Heart left ventricle (tissue), 13 donors: ENCODE results near the gene CRELD2.

Experiments
- CTCF ChIP-seq, 12 donors: fragments of 200-600 bp; sonication (generic) in 4 of 12; IDR thresholded peaks; one replicate each; pipeline versions ENCODE4 v1.5.0 to v1.8.0; 2018 to 2022; ENCODE audit warnings: antibody characterized with exemption in 12 of 12, mild to moderate bottlenecking in 5 of 12
- POLR2A ChIP-seq, 2 donors: fragments of 450-650 bp; IDR thresholded peaks; one replicate each; pipeline ENCODE4 v1.6.1; 2017; ENCODE audit warnings: antibody characterized with exemption in 2 of 2, mild to moderate bottlenecking in 2 of 2, moderate library complexity in 2 of 2
- donor health status: ischemic (EF 13 %, LVEDD 7.1; RV severe dilation, severe dysfunction).
- donor health status: DM: no; HTN: yes; CAD: no.
- donor health status: DM: no; HTN: no; CAD: no.
- donor health status: ischemic (EF 25% LVEDD 6.9; RV normal size, moderate dysfunction).
- donor health status: ischemic (EF 25% LVEDD 5.7; RV mildly dilated, moderate dysfunction).
- donor health status: ischemic (EF 35%, LVEDD 5.7; RV mildly dilated, moderate dysfunction).
- donor health status: nonischemic (EF 11% LVEDD 7.7; RV severe dilation, severe dysfunction).
- donor health status: DM: yes; HTN: yes; CAD: no.
- donor health status: PGD.
- donor health status: ischemic (EF 29% LVEDD 5.4; RV normal size, mild dysfunction).
- donor health status: nonischemic (EF 23%, LVEDD 6.1; RV moderate dilation, normal function).

GRCh38 chr22:49904040-49904369, 14.4 kb upstream of the CRELD2 start:
- TF ChIP-seq CTCF (IDR thresholded peaks at IDR 0.05) = no peak
- no peak for TF ChIP-seq POLR2A (IDR thresholded peaks at IDR 0.05)
